ENCODE results near the gene SCEL.
"Not testable (repeated sequence)": the region's sequence is repeated elsewhere in the genome, so short reads cannot be mapped to it uniquely, and the experiment has no call there.

The SCEL gene, protein sequence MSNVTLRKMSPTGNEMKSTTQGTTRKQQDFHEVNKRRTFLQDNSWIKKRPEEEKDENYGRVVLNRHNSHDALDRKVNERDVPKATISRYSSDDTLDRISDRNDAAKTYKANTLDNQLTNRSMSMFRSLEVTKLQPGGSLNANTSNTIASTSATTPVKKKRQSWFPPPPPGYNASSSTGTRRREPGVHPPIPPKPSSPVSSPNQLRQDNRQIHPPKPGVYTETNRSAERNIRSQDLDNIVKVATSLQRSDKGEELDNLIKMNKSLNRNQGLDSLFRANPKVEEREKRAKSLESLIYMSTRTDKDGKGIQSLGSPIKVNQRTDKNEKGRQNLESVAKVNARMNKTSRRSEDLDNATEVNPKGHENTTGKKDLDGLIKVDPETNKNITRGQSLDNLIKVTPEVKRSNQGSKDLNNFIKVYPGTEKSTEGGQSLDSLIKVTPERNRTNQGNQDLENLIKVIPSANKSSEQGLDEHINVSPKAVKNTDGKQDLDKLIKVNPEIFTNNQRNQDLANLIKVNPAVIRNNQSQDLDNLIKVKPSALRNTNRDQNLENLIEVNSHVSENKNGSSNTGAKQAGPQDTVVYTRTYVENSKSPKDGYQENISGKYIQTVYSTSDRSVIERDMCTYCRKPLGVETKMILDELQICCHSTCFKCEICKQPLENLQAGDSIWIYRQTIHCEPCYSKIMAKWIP

DNA sequence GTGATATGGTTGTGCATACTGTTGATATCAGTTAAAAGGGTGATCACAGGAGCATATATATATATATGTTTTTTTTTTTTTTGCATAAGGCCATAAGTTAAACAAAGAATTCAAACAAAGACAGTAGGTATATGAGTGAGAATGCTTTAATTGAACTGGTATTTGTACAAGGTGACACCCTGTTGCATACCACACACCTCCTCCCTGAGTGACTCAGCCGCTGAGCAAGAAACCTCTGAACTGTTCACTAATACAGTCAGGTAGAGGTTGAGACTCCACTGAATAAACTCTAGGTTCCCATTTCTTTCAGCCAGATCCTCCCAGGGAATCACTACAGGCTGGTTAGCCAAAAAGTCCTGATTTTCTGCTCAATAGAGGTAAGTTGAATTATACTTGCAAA lies at the start of gene SCEL:
SCEL (plus strand) TSS at position 259 of the 400 bp plus-strand sequence. CDS start 20,170 bp downstream, outside the sequence.
- no peak for DNase-seq

DNA sequence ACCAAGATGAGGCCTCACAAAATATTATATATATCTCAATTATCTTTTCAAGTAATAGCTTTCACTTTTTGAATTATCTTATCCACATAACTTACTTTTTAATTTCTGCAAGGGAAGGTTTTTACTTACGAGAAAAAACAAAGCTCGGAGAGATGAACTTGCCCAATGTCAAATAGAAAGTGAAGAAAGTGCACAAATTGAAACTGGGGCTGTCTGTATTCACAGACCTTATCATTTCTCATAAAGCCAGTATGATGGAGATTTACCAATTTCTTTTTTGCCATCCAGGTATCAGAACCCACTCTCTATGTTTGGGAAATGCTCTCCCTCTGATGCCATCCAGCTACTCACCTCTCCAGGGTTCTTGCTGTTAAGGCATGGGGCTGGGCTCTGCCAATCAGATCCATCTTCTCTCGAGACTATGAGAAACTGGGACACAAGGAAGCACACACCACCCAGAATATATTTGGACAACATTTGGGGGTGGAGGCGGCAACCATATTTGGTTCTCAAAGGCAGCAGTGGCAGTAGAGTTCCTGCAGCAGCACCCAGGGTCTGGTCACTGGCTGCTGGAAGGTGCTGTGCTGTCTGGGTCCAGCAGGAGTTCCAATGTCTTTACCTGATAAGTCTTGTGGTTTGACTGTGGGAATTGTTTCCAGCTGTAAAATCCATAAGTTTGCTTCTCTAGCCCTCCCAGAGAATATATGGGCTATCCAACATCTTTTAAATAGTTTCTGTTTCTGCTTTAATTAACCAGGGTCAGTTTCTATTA lies 45.8 kb upstream of the SCEL start:
- no peak for DNase-seq

DNA sequence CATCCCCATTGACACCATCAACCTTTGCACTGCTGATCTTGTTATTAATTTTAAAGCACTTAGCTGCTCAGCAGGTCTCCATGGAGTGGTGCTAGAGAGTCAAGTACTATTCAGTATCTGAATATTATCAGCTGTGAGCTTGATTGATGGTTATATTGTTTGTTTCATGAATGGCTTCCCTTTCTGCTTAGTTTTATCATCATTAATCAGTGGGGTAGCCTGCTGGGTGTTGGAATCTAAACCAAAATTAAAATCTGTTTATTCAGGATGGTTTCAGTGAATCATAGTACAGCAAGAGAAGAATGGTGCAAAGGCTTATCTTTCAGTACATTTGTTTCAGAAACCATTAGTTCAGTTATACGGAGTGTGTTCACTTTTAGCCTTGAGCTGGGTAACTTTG lies 42.5 kb upstream of the SCEL start:
- peak; percentile 3 for DNase-seq

DNA sequence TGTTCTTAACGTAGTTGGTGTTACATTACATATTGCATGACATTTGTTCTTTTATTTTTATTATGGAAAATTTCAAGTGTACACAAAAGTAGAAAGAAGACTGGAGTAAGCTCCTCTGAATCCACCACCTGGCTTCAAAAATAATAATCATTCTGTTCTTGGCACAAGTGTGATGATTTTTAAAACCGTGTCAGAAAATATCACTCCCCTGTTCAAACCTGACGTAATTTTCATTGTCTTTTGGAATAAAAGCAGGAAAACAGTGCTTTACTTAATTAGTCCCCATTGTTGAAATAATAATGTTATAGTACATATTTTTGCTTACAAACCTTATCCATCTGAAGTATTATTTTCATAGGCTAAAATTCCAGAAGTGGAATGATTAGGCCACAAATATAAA lies 41.3 kb upstream of the SCEL start:
- DNase-seq: no peak

DNA sequence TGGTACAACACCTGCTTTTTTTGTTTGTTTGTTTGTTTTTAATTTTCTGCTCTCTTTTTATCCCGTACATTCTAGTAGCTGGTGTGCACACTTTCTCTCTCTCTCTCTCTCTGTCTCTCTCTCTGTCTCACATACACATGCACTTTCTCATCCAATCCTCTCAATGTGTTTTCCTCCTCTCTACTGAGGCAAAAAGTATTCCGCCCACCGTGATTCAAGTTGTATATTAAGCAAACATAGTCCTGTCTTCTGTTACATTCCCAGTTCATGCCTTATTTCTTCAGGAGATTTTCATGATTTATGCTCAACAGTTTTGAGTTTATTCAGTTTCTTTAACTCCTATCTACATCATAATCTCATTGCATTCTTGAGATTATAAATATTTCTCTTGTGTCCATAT lies 38.2 kb upstream of the SCEL start:
- DNase-seq: no peak

DNA sequence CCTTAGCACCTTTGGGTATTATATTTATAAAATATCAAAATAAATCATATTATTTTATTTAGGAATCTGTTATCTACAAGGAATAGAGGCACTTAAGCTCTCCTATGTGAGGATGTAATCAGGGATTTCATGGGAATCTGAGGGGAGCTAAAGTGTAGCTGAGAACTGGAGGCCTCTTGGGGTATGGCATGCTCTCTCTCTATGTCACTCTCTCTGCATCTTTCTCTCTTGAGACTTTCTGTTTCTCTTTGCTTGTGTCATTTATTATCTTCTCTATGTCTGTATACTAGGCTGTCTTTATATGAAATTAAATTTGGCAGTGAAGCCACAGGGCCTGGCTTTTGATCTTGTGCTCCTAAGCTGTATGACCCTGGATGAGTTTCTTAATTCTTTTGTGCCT lies 37.7 kb upstream of the SCEL start:
- DNase-seq: no peak

DNA sequence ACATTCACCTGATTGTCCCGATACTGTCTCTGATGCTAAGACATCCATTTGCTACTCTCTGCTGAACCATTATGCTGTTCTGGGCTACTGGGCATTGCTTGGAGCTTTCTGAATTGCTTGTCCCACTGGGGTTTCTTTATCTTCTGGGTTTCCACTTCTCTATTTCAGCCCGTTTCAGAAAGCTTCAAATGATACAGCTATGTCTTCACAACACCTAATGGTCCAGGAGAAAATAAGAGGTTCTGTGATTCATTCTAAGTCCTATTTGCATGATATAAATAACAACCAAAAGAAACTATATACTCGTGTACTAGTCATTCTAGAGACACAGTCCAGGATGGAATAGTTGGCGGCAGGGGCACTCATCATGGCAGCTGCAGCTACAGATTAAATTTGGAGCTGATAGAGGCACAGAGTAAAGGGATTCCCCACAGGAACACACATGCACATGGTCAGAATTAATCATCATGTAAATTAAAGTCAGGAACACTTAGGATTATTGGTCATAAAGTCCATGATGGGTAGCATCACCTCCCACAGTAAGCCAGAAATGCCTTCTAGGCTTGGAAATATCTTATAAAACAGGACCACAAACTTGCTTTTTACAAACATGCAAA lies 33.3 kb upstream of the SCEL start:
- DNase-seq: no peak

DNA sequence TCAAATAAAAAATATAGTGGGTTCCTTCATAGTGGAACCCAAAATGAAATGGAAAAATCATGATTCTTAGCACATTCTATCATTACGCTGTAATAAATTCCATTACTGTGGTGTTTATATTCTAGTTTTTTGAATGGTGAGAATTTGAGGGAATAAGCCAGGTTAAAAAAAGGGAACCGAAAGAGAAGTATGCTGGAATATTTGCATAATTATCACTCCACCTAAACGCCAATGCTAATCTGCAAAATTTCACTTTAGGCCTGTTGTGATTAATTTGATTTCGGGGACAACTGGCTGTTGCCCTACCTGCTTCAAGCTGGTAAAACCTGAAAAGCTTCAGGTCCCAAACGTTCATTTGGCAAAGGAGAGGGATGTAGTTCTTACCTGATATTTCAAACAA lies 32.1 kb upstream of the SCEL start:
- DNase-seq: no peak

DNA sequence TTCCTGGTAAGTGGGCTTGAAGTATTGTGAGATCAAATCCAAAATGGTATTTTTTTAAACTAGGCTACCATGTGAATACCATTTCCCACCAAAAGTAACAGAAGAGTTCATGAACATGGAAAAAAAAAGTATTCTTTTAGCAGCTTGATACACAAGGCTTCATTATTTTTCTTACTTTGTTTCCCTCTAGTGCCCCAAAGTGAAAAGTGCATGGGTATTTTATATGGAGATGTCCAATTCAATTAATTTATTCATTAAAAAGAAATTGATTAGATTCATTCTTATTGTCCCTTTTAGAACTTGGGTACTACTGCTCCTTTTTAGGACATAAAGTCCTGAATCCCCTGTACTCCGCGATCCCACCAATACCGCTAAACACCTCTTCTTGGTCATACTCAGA lies 28.6 kb upstream of the SCEL start:
- DNase-seq: no peak

DNA sequence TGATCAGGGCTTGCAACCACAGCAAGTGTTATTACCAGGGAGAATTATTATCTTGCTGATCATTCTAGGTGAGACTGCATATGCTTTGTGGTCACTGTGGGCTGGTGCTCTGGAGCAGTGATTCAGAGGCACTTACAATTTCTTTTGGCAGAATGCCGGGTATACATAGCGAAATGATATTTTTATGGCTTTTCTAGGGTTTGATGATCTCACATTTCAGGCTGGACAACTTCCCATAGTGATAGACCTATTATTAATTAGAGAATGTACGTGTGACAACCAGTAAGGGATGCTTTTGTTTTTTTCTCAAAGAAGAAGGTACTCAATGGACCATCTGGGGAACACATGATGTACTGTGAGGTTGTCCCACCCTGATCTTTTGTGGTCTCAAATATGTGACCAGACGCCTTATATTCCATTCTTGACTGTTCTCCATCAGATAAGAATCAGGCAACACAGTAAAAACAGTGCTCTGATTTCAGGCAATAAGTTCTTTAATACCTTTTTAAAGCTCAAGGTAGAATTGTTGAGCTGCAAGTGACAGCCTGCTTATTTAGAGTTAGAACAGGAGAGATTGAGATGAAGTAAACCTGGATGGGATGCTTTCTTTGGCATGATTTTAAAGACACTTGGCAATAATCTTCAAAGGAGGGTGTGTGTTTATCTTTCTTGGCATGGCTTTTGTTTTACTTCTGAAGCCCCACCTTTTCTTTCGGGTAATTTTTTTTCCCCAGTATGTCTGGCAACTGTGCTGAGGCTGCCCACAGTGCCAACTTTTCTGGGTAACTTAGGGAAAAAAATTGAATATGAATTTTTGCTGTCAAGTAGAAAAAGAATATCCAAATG lies 27.4 kb upstream of the SCEL start:
- no peak for DNase-seq

DNA sequence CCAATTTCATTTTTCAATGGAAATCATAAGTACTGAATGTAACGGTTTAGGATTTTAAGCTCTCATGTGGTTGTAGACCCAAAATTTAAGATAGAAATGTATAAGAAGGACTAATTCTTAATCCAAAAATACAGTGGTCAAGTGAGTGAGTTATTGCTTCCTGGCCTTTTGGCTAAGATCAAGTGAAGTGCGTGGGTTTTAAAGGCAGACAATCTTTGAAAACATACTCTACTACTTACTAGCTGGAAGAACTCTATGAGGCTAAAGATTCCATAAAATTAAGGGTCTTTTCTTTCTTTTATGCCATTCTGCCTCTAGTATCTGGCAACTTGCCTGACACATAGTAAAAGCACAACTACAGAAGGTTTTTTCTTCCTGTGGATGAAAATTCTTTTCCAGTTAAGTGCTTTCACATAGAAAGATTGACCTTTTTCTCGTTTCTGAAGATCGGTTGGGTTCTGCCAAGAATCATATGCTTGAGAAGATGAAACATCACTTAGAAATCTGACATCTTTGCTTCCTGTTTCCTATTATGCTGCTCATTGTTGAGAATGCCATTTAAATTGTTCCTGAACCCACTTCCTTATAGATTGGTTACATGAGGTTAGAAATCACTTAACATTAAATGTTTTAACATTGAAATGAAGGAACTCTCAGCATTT lies 26.4 kb upstream of the SCEL start:
- no peak for DNase-seq

DNA sequence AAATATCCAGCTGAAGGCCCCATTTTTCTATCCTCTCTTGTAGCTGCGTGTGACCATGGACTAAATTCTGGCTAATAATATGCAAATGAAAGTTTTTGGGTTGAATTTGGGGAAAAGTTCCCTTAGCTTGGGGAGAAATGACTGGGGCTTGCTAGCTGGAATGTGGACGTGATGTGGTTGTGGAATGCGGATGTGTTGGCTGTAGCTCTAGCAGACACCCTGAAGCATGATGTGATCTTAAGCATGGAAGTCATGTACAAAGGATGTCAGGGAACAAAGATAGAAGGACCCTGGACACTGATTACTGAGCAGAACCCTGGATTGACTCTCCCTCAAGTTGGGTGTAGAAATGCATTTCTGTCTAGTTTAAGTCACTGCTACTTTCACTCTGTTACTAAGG lies 25.4 kb upstream of the SCEL start:
- no peak for DNase-seq

DNA sequence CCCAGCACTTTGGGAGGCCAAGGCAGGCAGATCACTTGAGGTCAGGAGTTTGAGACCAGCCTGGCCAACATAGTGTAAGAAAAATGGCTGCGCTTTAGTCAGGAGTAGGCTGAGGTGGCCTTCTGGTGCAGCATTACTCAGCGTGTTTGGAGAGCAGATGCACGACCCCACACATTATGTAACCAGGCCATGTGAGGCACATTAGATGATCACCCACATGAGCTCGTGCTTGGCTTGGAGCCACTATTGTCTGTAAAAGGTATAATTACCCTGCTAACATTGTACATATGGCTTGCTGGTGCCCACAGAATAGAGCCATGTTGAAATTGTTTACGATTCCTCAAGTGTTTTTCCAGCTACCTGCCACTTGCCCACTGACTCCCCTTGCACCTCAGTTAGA lies 24.0 kb upstream of the SCEL start:
- no peak for DNase-seq

DNA sequence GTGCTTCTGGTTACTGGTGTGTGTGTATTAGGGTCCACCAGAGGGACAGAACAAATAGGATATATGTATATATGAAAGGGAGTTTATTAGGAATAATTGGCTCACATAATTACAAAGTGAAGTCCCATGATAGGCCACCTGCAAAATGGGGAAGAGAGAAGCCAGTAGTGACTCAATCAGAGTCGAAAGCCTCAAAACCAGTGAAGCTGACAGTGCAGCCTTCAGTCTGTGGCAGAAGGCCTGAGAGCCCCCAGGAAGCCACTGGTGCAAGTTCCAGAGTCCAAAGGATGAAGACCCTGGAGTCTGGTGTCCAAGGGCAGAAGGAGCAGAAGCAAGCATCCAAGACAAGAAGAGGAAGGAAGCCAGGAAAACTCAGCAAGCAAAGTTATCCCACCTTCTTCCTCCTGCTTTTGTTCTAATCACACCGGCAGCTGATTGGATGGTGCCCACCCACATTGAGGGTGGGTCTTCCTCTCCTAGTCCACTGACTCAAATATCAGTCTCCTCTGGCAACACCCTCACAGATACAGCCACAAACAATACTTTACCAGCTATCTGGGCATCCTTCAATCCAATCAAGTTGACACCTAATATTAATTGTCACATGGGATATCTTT lies 21.7 kb upstream of the SCEL start:
- DNase-seq: no peak

DNA sequence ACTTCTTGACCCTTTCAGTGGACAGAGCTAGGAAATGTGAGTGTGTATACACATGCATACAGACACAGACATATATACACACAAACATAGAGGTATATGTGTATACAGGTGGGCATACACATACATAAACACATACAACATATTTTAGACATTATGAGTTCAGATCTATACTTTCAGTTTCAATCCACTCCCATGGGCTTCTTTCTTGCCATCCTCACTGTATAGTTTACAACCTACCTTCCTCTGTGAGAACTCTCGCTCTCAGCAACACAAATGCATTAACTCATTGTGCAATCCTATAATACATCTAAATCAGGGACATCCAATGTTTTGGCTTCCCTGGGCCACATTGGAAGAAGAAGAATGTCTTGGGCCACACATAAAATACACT lies 21.2 kb upstream of the SCEL start:
- DNase-seq: no peak

DNA sequence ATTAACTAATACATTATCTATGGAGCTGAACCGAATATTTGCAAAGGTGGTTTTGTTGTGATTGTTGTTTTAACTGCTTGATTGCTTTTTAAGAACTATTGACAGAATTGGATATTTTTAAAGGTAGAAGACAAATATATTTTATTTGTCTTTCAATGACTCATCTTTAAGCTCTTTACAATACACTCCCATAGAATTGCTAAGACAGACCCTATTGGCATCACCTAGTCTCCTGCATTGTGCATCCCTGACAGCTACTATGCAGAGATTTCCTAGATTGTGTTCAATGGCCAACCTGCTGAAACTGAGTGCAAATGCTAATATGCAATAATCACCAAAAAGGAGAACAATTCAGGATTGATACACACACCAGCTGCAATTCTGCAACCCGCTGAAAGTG lies 19.7 kb upstream of the SCEL start:
- DNase-seq: no peak

DNA sequence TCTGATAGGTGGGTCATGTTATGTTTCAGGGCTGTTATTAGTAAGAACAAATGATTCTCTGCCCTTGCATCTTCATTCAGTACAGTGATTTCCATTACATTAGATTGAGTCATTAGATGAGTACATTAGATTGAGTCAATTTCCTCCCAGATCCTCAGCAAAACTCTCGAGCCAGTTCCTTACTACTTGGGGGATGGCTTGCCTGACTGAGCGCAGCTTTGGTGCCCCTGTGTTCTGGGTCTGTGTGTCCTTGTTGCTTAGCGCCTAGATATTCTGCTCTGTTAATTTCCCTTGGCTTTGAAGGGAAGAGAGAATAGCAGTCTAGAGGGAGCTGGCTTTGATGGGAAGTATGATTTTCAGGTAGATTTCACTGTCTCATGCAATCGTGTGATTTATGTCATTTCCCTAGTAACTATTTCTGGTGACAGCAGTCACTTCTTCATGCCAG lies 19.1 kb upstream of the SCEL start:
- DNase-seq: no peak

DNA sequence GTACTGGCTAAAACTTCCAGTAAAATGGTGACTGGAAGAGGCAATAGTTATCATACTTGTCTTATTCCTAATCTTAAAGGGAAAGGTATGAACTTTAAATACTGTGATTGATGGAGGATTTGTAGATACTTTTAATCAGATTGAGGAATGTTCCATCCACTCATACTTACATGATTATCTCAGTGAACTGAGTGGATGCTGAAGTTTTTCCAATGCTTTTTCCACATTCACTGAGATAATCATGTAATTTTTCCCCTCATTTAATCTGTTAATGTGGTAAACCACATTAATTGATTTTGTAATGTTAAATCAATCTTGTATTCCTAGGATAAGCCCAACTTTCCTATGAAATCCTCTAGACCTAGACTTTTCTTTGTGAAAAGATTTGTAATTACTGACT lies 17.2 kb upstream of the SCEL start:
- no peak for DNase-seq

DNA sequence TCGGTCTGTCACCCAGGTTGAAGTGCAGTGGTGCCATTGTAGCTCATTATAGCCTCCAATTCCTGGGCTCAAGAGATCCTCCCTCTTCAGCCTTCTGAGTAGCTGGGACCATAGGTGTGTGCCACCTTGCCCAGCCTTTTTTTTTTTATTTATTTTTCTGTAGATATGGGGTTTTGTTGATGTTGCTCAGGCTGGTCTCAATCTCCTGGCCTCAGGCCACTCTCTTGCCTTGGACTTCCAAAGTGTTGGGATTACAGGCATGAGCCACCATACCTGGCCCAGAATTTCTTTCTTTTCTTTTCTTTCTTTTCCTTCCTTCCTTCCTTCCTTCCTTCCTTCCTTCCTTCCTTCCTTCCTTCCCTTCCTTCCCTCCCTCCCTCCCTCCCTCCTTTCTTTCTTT lies 16.1 kb upstream of the SCEL start:
- not testable (repeated sequence) for DNase-seq

DNA sequence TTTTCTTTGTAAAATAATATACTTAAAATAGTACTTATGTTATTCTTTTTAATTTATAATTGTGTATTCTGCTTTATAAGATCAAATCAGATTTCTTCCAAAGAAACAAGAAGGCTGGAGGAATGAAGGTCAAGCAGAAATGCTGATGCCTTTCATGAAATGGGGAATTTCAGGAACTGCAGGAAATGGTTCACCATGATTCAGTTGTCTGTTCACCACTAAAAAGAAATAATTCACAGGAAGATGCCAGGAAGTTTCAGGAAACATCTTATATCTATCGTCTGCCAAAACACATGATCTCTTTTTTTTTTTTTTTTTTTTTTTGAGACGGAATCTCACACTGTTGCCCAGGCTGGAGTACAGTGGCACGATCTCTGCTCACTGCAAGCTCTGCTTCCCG lies 15.7 kb upstream of the SCEL start:
- DNase-seq: no peak

DNA sequence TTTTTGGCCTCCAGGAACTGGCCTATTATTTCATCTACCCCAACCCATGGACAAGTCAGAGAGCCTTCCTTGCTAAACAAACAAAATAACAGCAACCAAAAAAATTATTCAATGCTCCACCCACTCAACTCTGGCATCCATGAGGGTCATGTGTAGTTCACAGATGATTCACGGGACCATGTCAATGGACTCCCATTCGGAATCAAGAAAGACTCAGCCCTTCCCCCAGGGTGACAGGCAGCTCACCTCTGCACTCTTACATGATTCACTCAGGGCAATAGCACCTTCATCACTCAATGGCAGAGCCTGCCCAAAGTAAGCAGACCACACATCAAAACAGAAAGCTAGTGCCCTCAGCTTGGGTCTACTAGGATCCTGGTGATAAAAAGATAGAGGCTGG lies 14.3 kb upstream of the SCEL start:
- no peak for DNase-seq

Measured in CD4-positive, alpha-beta T cell treated with Interleukin-6 for 4 hours (primary cell).